GM18505 (cell line): ENCODE results near the gene ARHGEF28.

Experiments used
- ATAC-seq: cut with Tn5 transposase; IDR thresholded peaks from one replicate; pipeline ENCODE4 v1.9.1; 2021; ENCODE audit not compliant: unreplicated experiment
- POLR2A ChIP-seq: IDR thresholded peaks from 4 replicates; pipeline ENCODE4 v1.6.1; 2011; ENCODE audit warnings: borderline replicate concordance; ENCODE audit not compliant: insufficient read depth, insufficient read length; ENCODE audit errors: extremely low read depth

ARHGEF28 gene

GRCh38 chr5:73701566-73701965, 75.6 kb downstream of the ARHGEF28 start:
- TF ChIP-seq POLR2A, result no peak
- no peak for ATAC-seq

GRCh38 chr5:73702534-73702933, 76.5 kb downstream of the ARHGEF28 start:
- TF ChIP-seq POLR2A, result no peak
- no peak for ATAC-seq

- TF ChIP-seq POLR2A, result no peak
- ATAC-seq, result no peak
These were observed 77.0 kb downstream of the ARHGEF28 start for GRCh38 chr5:73702951-73703350.

GRCh38 chr5:73705364-73705763, 79.4 kb downstream of the ARHGEF28 start:
- ATAC-seq, result no peak
- no peak for TF ChIP-seq POLR2A

- TF ChIP-seq POLR2A, result no peak
- no peak for ATAC-seq
These were observed 81.0 kb downstream of the ARHGEF28 start for GRCh38 chr5:73706963-73707362.

- TF ChIP-seq POLR2A, result no peak
- ATAC-seq, result no peak
These were observed 83.6 kb downstream of the ARHGEF28 start for GRCh38 chr5:73709536-73710129.

GRCh38 chr5:73716284-73716808, 90.3 kb downstream of the ARHGEF28 start:
- no peak for ATAC-seq

GRCh38 chr5:73718762-73719161, 92.8 kb downstream of the ARHGEF28 start:
- TF ChIP-seq POLR2A, result no peak
- ATAC-seq, result no peak

More at GRCh38 chr5:73716284-73716808, 90.3 kb downstream of the ARHGEF28 start:
- TF ChIP-seq POLR2A, result no peak

- no peak for ATAC-seq
- TF ChIP-seq POLR2A, result no peak
These were observed 93.6 kb downstream of the ARHGEF28 start for GRCh38 chr5:73719632-73720031.

- no peak for ATAC-seq
- TF ChIP-seq POLR2A, result no peak
These were observed 96.2 kb downstream of the ARHGEF28 start for GRCh38 chr5:73722231-73722630.

- no peak for ATAC-seq
- no peak for TF ChIP-seq POLR2A
These were observed 100.1 kb downstream of the ARHGEF28 start for GRCh38 chr5:73726071-73726470.

GRCh38 chr5:73726606-73727231, 100.7 kb downstream of the ARHGEF28 start:
- no peak for ATAC-seq
- no peak for TF ChIP-seq POLR2A

GRCh38 chr5:73727470-73727869, 101.5 kb downstream of the ARHGEF28 start:
- ATAC-seq, result no peak
- TF ChIP-seq POLR2A, result no peak
